B cell (primary cell): ENCODE measurements around the gene SPTLC2. TPM values are rescaled to one million over a fixed set of nuclear protein-coding genes. Genes with fewer than 3 reads are reported as not detected.
A peak's percentile ranks its signal among the peaks of the same experiment; 100 is the strongest.

ENCODE experiments used
- ATAC-seq: fragments of 200-7000 bp; cut with Tn5 transposase; one replicate; pipeline ENCODE4 v1.10.0; 2021; ENCODE audit warnings: low read depth, mild to moderate bottlenecking, moderate number of reproducible peaks, moderate library complexity
- CTCF ChIA-PET: fragments of 350-600 bp; sonication (Branson Sonifier 250); formaldehyde crosslinking; loops from one replicate; lab custom pipeline; 2021; ENCODE audit warnings: antibody characterized with exemption, inconsistent platforms; lab: Charles Lee
- POLR2A ChIA-PET: fragments of 350-600 bp; sonication (Branson Sonifier 250); formaldehyde crosslinking; loops from one replicate; lab custom pipeline; 2021; ENCODE audit warnings: antibody characterized with exemption; lab: Charles Lee
- DNase-seq: peaks from one replicate; pipeline ENCODE4 v3.0.0; 2013
- H2AFZ ChIP-seq: 2 replicates; pipeline ENCODE4 v1.6.1; 2012; ENCODE audit warnings: mild to moderate bottlenecking, low read depth, low read length; ENCODE audit not compliant: insufficient read depth, poor library complexity, severe bottlenecking
- H3K27ac ChIP-seq, 2 donors: 1 replicate in 1 of 2; 2 replicates in 1 of 2; pipeline ENCODE4 v1.5.1; 2012 to 2013; ENCODE audit warnings: low read length in 2 of 2, mild to moderate bottlenecking in 2 of 2, moderate library complexity in 1 of 2
- H3K27me3 ChIP-seq, 4 experiments: fragments of 200-600 bp in 1 of 4; sonication (generic) in 1 of 4; replicated peaks in 1 of 4; 1 replicate in 2 of 4; 2 replicates in 2 of 4; pipeline versions ENCODE4 v1.6.1 to v1.7.0; 2013 to 2016; ENCODE audit warnings: low read length in 3 of 4, mild to moderate bottlenecking in 2 of 4, mixed read lengths in 1 of 4, moderate library complexity in 1 of 4; ENCODE audit not compliant: insufficient read depth in 4 of 4, control insufficient read depth in 3 of 4; ENCODE audit errors: control extremely low read depth in 1 of 4
- H3K36me3 ChIP-seq, 2 experiments: replicated peaks in 1 of 2; 1 replicate in 1 of 2; 2 replicates in 1 of 2; pipeline versions ENCODE4 v1.6.1 to v1.7.1; 2013; ENCODE audit warnings: low read length in 1 of 2; ENCODE audit not compliant: insufficient read depth in 2 of 2, control insufficient read depth in 1 of 2; ENCODE audit errors: control extremely low read depth in 1 of 2, extremely low read depth in 1 of 2
- H3K4me1 ChIP-seq, 2 donors: fragments of 200-600 bp in 1 of 2; sonication (generic) in 1 of 2; 1 replicate in 1 of 2; 2 replicates in 1 of 2; pipeline versions ENCODE4 v1.5.1 to v1.6.1; 2013 to 2017; ENCODE audit warnings: low read length in 2 of 2; ENCODE audit not compliant: control insufficient read depth in 2 of 2, insufficient read depth in 2 of 2
- H3K4me2 ChIP-seq: replicated peaks from 2 replicates; pipeline ENCODE3; 2012; ENCODE audit warnings: mild to moderate bottlenecking, low read depth, low read length; ENCODE audit not compliant: poor library complexity, severe bottlenecking
- H3K4me3 ChIP-seq, 5 experiments: fragments of 200-600 bp in 1 of 5; sonication (generic) in 1 of 5; 1 replicate in 3 of 5; 2 replicates in 2 of 5; pipeline versions ENCODE4 v1.5.1 to v1.7.0; 2011 to 2016; ENCODE audit warnings: low read length in 4 of 5, mild to moderate bottlenecking in 4 of 5, low read depth in 2 of 5, control low read depth in 1 of 5, moderate library complexity in 1 of 5; ENCODE audit not compliant: insufficient read depth in 1 of 5; ENCODE audit errors: control extremely low read depth in 1 of 5, extremely low read depth in 1 of 5
- H3K79me2 ChIP-seq: fragments of 200-600 bp; sonication (generic); one replicate; pipeline ENCODE4 v1.6.0; 2016; ENCODE audit warnings: low read length; ENCODE audit not compliant: control insufficient read depth, insufficient read depth
- H3K9ac ChIP-seq: fragments of 200-600 bp; sonication (generic); 2 replicates; pipeline ENCODE4 v1.6.1; 2017; ENCODE audit warnings: mild to moderate bottlenecking, low read length, moderate library complexity
- H3K9me3 ChIP-seq, 3 donors: one replicate each; pipeline versions ENCODE4 v1.6.1 to v1.7.1; 2013; ENCODE audit warnings: low read length in 2 of 3; ENCODE audit not compliant: control insufficient read depth in 2 of 3, insufficient read depth in 1 of 3; ENCODE audit errors: control extremely low read depth in 1 of 3
- H4K20me1 ChIP-seq: 2 replicates; pipeline ENCODE4 v1.6.0; 2012; ENCODE audit warnings: mild to moderate bottlenecking, low read length; ENCODE audit not compliant: insufficient read depth, control insufficient read depth, poor library complexity, severe bottlenecking
- H3K27ac Mint-ChIP-seq: one replicate; pipeline ENCODE4 v1.8.0; 2021; ENCODE audit warnings: mixed read lengths
- H3K27me3 Mint-ChIP-seq: one replicate; pipeline ENCODE4 v1.8.0; 2021; ENCODE audit warnings: mixed read lengths
- H3K4me1 Mint-ChIP-seq: one replicate; pipeline ENCODE4 v1.8.0; 2021; ENCODE audit warnings: mixed read lengths
- H3K4me3 Mint-ChIP-seq: one replicate; pipeline ENCODE4 v1.8.0; 2021; ENCODE audit warnings: mixed read lengths
- H3K9me3 Mint-ChIP-seq: one replicate; pipeline ENCODE4 v1.8.0; 2022; ENCODE audit warnings: mixed read lengths; ENCODE audit not compliant: insufficient read depth
- CTCF ChIP-seq: fragments of 200-600 bp; IDR thresholded peaks from one replicate; pipeline ENCODE4 v1.8.0; 2022; ENCODE audit warnings: antibody characterized with exemption, mild to moderate bottlenecking
- EZH2 ChIP-seq: IDR thresholded peaks from 2 replicates; pipeline ENCODE4 v1.6.1; 2012; ENCODE audit warnings: borderline replicate concordance, low read depth, mild to moderate bottlenecking, moderate library complexity, low read length; ENCODE audit not compliant: insufficient read depth, poor library complexity, severe bottlenecking
- WGBS: methylation state at CpG from one replicate; pipeline ENCODE4 v1.1.5; 2013; ENCODE audit warnings: missing lambda C conversion rate; ENCODE audit not compliant: insufficient coverage; 5-methylcytosine and 5-hydroxymethylcytosine counted together
- intact Hi-C: fragments of 100-400 bp; cut with micrococcal nuclease; formaldehyde crosslinking; loops from one replicate; pipeline ENCODE4 v1.10.0; 2022
- polyA plus RNA-seq: library from polyadenylated mRNA; depleted of rRNA; stranded (reverse); fragments of >200 nt; gene quantifications from 2 replicates; pipeline ENCODE4 v1.2.3, GENCODE V29; 2012
- total RNA-seq, 2 donors: library from RNA; stranded (reverse); fragments of 120-200 nt in 1 of 2; gene quantifications; 1 replicate in 1 of 2; 2 replicates in 1 of 2; pipeline versions ENCODE4 v1.2.3 to v1.2.4, GENCODE V29; 2013 to 2022

SPTLC2 gene
- total and polyA plus RNA-seq, 2 donors (not counting 1 experiment from before 2014, with no cell fraction given): 9.4 to 41.4 TPM

DNA sequence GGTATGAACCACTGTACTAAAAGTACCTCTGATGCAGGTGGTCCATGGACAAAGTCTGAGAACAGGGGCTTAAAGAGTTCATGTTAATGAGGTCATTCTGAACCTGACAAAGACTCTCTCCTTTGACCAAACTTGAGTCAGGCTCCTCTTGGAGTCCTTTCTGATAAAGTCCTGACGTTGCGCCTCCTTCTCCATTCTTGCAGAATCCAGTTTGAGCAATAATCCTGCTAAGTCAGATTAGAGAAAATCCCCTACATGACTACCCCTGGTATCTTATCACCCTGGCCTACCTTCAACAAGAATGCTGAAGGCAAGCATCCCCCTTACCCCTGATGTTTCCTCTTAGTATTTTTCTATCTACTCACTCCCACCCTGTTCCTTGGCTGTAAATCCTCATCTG, 71.9 kb downstream of the SPTLC2 start:
- H2AFZ ChIP-seq: no peak overlapping the region
- ChIA-PET CTCF (no interaction called here), POLR2A (interaction anchor here (0.7 kb wide), 1 partner anchor 167 kb away, joined by 4 read pairs; the partner anchor contains the start of gene SAMD15)
- no peak overlapping the region for H3K27ac Mint-ChIP-seq
- no peaks in the 10 kb centered on the region for H3K27me3 ChIP-seq
- H3K4me1 Mint-ChIP-seq: peaks cover 29% of the 10 kb centered on the region
- H3K4me3 ChIP-seq: no peak overlapping the region
- no peak overlapping the region for H3K9ac ChIP-seq
- no peaks in the 10 kb centered on the region for H3K9me3 Mint-ChIP-seq
- H3K9me3 ChIP-seq: no peaks in the 10 kb centered on the region
- H3K4me2 ChIP-seq: no peak overlapping the region
- peaks cover 40% of the 10 kb centered on the region for H3K79me2 ChIP-seq
- H3K4me3 Mint-ChIP-seq: no peak overlapping the region
- ATAC-seq (no peak), DNase-seq (no peak)
- intact Hi-C loops: no loop called here
- no peak overlapping the region for H3K27ac ChIP-seq
- H3K36me3 ChIP-seq: peaks cover 0 to 39% of the 10 kb centered on the region in 2 experiments
- no peaks in the 10 kb centered on the region for H3K27me3 Mint-ChIP-seq
- no peak for TF ChIP-seq EZH2
- no peak for TF ChIP-seq CTCF
- peaks cover 26 to 29% of the 10 kb centered on the region in 2 donors for H3K4me1 ChIP-seq
- peaks cover 4% of the 10 kb centered on the region for H4K20me1 ChIP-seq
- WGBS: 95% methylated on average over 2 of the region's 2 CpGs

DNA sequence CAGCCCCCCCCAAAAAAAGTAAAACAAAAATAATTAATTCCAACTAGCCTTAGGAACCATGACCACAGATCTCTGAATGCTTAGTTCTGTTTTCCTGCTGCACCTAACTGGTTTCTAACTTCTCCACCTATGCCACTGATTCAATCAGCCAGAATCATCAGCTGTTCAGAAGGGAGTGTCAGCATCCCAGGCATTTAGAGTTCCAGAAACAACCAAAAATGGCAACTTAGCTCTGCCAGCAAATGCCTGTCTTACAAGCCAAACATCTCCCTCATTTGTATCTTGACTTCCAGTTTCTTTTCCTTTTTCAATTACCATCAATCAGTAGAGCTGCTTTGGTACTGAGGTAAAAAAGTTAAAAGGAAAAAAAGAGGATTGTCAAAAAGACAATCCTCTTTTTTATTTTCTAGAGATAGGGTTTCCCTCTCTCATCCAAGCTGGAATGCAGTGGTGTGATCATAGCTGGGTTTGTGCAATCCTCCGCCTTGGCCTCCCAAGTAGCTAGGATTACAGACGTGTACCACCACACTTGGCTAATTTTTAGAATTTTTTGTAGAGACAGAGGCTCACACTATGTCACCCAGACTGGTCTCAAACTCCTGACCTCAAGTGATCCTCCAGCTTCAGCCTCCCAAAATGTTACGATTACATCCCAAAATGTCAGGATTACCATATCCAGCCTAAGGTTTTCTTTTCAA, 72.7 kb downstream of the SPTLC2 start:
- Mint-ChIP-seq H3K4me3 (no peak overlapping the region), H3K27ac (no peak overlapping the region), H3K27me3 (no peaks in the 10 kb centered on the region), H3K9me3 (no peaks in the 10 kb centered on the region), H3K4me1 (peaks cover 29% of the 10 kb centered on the region)
- Histone ChIP-seq H3K4me3 (no peak overlapping the region), H3K36me3 (peaks cover 1 to 32% of the 10 kb centered on the region in 2 experiments), H3K79me2 (peaks cover 38% of the 10 kb centered on the region), H4K20me1 (peaks cover 4% of the 10 kb centered on the region), H3K27ac (peak overlapping the region in 1 of 2 donors; percentile 81), H3K4me2 (no peak overlapping the region), H3K9me3 (no peaks in the 10 kb centered on the region), H3K9ac (no peak overlapping the region), H2AFZ (no peak overlapping the region), H3K4me1 (peaks cover 26 to 29% of the 10 kb centered on the region in 2 donors), H3K27me3 (no peaks in the 10 kb centered on the region)
- ChIA-PET POLR2A (no interaction called here), CTCF (no interaction called here)
- ATAC-seq: no peak
- 100% methylated on average over 1 of the region's 3 CpGs for WGBS
- TF ChIP-seq EZH2 (no peak), CTCF (no peak)
- intact Hi-C loops: no loop called here
- DNase-seq: no peak
